ENCODE results near the gene TESMIN. TPM values are rescaled to one million over a fixed set of nuclear protein-coding genes. Genes with fewer than 3 reads are reported as not detected.

TESMIN gene
- polyA plus RNA-seq, 1 experiment = 0.79 TPM

DNA sequence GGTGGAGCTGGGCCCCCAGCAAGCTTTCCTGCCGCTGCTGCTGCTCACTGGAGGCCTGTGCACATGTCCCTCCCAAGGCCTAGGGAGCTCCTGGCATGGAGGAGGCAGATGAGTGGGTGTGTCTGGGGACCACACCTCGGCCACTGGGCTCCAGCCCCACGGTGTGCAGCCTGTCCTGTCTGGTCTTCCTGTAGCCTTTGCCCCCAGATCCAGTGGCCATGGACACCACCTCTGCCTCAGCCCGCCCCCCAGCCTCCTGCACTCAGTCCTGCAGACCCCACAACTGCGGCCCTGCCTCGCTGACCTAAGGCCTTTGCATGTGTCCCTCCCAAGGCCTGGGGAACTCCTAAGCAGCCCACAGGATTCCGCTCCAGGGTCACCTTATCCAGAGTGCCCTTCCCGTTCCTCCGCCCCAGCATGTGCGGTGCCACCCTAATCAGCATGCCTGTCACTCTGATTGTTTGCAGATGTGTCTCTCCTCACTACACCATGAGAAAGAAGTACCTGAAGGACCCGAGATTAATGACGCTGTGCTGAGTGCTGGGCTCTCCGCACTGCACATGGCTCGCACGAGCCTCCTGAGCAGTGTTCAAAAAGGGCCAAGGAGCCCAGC is 58.3 kb downstream of the TESMIN start:
- peaks cover 28% of the 10 kb centered on the region for H3K27me3 ChIP-seq (ENCODE audit: control insufficient read depth, insufficient read depth, low read length)
- no peak overlapping the region for H3K4me3 ChIP-seq (ENCODE audit: low read depth, low read length)
- no peaks in the 10 kb centered on the region; the same call in 1 of the 2 replicates for H3K9me3 ChIP-seq (ENCODE audit: control insufficient read depth, insufficient read depth, low read length)
- TF ChIP-seq, protein P1, sequence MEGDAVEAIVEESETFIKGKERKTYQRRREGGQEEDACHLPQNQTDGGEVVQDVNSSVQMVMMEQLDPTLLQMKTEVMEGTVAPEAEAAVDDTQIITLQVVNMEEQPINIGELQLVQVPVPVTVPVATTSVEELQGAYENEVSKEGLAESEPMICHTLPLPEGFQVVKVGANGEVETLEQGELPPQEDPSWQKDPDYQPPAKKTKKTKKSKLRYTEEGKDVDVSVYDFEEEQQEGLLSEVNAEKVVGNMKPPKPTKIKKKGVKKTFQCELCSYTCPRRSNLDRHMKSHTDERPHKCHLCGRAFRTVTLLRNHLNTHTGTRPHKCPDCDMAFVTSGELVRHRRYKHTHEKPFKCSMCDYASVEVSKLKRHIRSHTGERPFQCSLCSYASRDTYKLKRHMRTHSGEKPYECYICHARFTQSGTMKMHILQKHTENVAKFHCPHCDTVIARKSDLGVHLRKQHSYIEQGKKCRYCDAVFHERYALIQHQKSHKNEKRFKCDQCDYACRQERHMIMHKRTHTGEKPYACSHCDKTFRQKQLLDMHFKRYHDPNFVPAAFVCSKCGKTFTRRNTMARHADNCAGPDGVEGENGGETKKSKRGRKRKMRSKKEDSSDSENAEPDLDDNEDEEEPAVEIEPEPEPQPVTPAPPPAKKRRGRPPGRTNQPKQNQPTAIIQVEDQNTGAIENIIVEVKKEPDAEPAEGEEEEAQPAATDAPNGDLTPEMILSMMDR (IDR thresholded peaks at IDR 0.05; ENCODE audit: low read depth, low read length) = no peak
- ChIA-PET CTCF (no interaction called here), POLR2A (no interaction called here)
- no peak for DNase-seq (ENCODE audit: low read depth, low spot score)
- no peak overlapping the region for H3K27ac ChIP-seq (ENCODE audit: low read depth, low read length)

DNA sequence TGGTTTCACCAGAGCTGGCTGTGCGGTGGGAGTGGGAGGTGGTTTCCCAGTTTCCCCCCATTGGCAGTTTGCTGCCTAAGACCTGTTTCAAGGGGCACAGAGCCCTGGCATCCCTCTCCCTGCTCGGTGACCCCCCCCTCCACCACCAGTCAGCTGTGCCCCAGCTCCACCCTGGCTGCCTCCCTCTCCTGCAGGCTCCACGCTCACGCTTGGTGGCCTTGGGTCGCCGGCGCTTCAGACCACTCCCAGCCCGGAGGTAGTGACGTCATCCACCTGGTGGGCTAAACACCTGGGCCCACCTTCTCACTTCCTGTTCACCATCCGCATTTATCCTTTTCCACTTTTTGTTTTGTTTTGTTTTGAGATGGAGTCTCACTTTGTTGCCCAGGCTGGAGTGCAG is 59.2 kb downstream of the TESMIN start:
- POLR2A ChIA-PET = no interaction called here
- no peak for DNase-seq (ENCODE audit: low read depth, low spot score)
- H3K9me3 ChIP-seq (ENCODE audit: control insufficient read depth, insufficient read depth, low read length) = no peaks in the 10 kb centered on the region; the same call in 1 of the 2 replicates

DNA sequence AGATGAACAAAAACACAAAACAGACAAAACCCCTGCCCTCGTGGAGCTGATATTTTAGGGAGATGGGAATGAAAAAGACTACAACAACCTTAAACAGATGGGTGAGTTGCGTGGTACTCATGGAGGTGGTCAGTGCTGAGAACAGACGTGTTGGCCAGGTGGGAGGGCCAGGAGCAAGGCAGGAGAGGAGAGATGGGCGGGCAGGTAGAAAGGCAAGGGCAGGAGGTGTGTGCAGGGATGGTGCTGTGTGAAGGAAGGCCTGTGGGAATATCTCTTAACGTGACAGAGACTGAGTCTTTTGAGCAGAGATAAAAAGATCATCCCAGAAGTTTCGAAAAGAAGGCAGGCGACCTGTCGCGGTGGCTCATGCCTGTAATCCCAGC is 59.9 kb downstream of the TESMIN start:
- CTCF ChIA-PET = no interaction called here
- no peaks in the 10 kb centered on the region; the same call in 1 of the 2 replicates for H3K9me3 ChIP-seq (ENCODE audit: control insufficient read depth, insufficient read depth, low read length)
- POLR2A ChIA-PET = no interaction called here
- no peak overlapping the region for H3K4me3 ChIP-seq (ENCODE audit: low read depth, low read length)
- peaks cover 30% of the 10 kb centered on the region for H3K27me3 ChIP-seq (ENCODE audit: control insufficient read depth, insufficient read depth, low read length)
- no peak overlapping the region for H3K27ac ChIP-seq (ENCODE audit: low read depth, low read length)
- TF ChIP-seq, protein P1 (IDR thresholded peaks at IDR 0.05; ENCODE audit: low read depth, low read length) = no peak
- no peak for DNase-seq (ENCODE audit: low read depth, low spot score)

More for the DNA sequence above, 59.2 kb downstream of the TESMIN start:
- CTCF ChIA-PET = no interaction called here
- TF ChIP-seq, protein P1 (IDR thresholded peaks at IDR 0.05; ENCODE audit: low read depth, low read length) = no peak
- H3K4me3 ChIP-seq (ENCODE audit: low read depth, low read length) = no peak overlapping the region
- peaks cover 30% of the 10 kb centered on the region for H3K27me3 ChIP-seq (ENCODE audit: control insufficient read depth, insufficient read depth, low read length)
- no peak overlapping the region for H3K27ac ChIP-seq (ENCODE audit: low read depth, low read length)

DNA sequence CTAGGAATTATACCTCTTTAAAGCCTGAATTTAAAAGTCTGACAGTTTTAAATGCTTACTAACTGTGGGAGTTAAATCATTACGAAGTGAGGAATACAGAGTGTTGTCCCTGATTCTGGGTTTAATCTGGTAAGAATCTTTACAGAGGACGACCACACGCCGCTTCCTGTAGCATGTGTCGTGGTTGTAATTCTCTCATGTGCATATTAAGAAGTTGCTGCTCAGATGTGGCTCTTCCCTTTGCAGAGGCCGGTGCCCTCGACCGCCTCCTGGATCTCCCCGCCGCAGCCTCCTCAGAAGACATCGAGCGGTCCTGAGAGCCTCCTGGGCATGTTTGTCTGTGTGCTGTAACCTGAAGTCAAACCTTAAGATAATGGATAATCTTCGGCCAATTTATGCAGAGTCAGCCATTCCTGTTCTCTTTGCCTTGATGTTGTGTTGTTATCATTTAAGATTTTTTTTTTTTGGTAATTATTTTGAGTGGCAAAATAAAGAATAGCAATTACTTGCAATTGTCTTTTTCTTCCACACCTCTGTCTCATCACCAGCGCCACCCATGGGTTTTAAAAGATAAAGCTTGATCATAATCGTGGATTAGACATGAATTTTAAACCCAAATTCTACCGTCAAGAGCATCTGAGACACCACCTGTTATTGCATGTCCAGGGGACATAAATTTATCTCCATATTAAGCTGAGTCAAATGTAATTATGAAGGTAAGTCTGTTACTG is 60.5 kb downstream of the TESMIN start:
- POLR2A ChIA-PET = no interaction called here
- DNase-seq (ENCODE audit: low read depth, low spot score) = no peak
- no peak overlapping the region for H3K4me3 ChIP-seq (ENCODE audit: low read depth, low read length)

More for the DNA sequence above, 60.5 kb downstream of the TESMIN start:
- CTCF ChIA-PET = no interaction called here
- no peak overlapping the region for H3K27ac ChIP-seq (ENCODE audit: low read depth, low read length)
- TF ChIP-seq, protein P1 (IDR thresholded peaks at IDR 0.05; ENCODE audit: low read depth, low read length) = no peak
- peaks cover 26% of the 10 kb centered on the region for H3K27me3 ChIP-seq (ENCODE audit: control insufficient read depth, insufficient read depth, low read length)
- H3K9me3 ChIP-seq (ENCODE audit: control insufficient read depth, insufficient read depth, low read length) = no peaks in the 10 kb centered on the region; the same call in 1 of the 2 replicates
